Upper lobe of right lung (tissue), 1 donor: ENCODE data around the gene GLYATL3. TPM values are rescaled to one million over a fixed set of nuclear protein-coding genes. Genes with fewer than 3 reads are reported as not detected.
A peak's percentile ranks its signal among the peaks of the same experiment; 100 is the strongest.
"Not testable (repeated sequence)": the region's sequence is repeated elsewhere in the genome, so short reads cannot be mapped to it uniquely, and the experiment has no call there.

Experiments
- ATAC-seq: fragments of 200-7000 bp; cut with Tn5 transposase; one replicate; pipeline ENCODE4 v1.9.1; 2020; ENCODE audit warnings: mild to moderate bottlenecking, moderate library complexity
- DNase-seq: peaks from one replicate; pipeline ENCODE4 v3.0.0-alpha.2; 2020
- H3K27ac ChIP-seq: fragments of 200-600 bp; one replicate; pipeline ENCODE4 v1.8.0; 2022
- H3K27me3 ChIP-seq: fragments of 200-600 bp; one replicate; pipeline ENCODE4 v1.8.0; 2022; ENCODE audit warnings: mild to moderate bottlenecking
- H3K36me3 ChIP-seq: fragments of 200-600 bp; one replicate; pipeline ENCODE4 v1.8.0; 2022
- H3K4me1 ChIP-seq: fragments of 200-600 bp; one replicate; pipeline ENCODE4 v1.8.0; 2022
- H3K4me3 ChIP-seq: fragments of 200-600 bp; one replicate; pipeline ENCODE4 v1.8.0; 2022; ENCODE audit warnings: mild to moderate bottlenecking
- H3K9me3 ChIP-seq: fragments of 200-600 bp; one replicate; pipeline ENCODE4 v1.8.0; 2022
- intact Hi-C: fragments of 100-400 bp; cut with DNase I; formaldehyde crosslinking; loops from one replicate; pipeline ENCODE4 v1.11.0; 2022
- total RNA-seq: library from RNA; stranded (reverse); fragmentation: NEBNext Ultra II Directional; extraction: Animal tissue kit (Norgen Biotek cat#: 25700); gene quantifications from one replicate; pipeline ENCODE4 v1.2.1, GENCODE V29; 2021
- TF ChIP-seq, protein P1 (sequence below): fragments of 200-600 bp; IDR thresholded peaks from one replicate; pipeline ENCODE4 v1.8.0; 2022; ENCODE audit warnings: antibody characterized with exemption
- donor health status: DM: no; HTN: yes; CAD: no; lungs with severe emphysema.

The GLYATL3 gene
- total RNA-seq, 1 donor from 2014 or later = not detected

- DNase-seq = no peak
- Histone ChIP-seq H3K9me3 (no peaks in the 10 kb centered on the region), H3K4me3 (peak overlapping the region; percentile 88), H3K36me3 (peaks cover 17% of the 10 kb centered on the region), H3K27me3 (no peaks in the 10 kb centered on the region), H3K27ac (peak overlapping the region; percentile 93), H3K4me1 (peaks cover 19% of the 10 kb centered on the region)
- TF ChIP-seq, protein P1, sequence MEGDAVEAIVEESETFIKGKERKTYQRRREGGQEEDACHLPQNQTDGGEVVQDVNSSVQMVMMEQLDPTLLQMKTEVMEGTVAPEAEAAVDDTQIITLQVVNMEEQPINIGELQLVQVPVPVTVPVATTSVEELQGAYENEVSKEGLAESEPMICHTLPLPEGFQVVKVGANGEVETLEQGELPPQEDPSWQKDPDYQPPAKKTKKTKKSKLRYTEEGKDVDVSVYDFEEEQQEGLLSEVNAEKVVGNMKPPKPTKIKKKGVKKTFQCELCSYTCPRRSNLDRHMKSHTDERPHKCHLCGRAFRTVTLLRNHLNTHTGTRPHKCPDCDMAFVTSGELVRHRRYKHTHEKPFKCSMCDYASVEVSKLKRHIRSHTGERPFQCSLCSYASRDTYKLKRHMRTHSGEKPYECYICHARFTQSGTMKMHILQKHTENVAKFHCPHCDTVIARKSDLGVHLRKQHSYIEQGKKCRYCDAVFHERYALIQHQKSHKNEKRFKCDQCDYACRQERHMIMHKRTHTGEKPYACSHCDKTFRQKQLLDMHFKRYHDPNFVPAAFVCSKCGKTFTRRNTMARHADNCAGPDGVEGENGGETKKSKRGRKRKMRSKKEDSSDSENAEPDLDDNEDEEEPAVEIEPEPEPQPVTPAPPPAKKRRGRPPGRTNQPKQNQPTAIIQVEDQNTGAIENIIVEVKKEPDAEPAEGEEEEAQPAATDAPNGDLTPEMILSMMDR = no peak
- peak; percentile 4 for ATAC-seq
- intact Hi-C loops = no loop called here
Measured at GRCh38 chr6:49462599-49462926, 37.2 kb upstream of the GLYATL3 start.

DNA sequence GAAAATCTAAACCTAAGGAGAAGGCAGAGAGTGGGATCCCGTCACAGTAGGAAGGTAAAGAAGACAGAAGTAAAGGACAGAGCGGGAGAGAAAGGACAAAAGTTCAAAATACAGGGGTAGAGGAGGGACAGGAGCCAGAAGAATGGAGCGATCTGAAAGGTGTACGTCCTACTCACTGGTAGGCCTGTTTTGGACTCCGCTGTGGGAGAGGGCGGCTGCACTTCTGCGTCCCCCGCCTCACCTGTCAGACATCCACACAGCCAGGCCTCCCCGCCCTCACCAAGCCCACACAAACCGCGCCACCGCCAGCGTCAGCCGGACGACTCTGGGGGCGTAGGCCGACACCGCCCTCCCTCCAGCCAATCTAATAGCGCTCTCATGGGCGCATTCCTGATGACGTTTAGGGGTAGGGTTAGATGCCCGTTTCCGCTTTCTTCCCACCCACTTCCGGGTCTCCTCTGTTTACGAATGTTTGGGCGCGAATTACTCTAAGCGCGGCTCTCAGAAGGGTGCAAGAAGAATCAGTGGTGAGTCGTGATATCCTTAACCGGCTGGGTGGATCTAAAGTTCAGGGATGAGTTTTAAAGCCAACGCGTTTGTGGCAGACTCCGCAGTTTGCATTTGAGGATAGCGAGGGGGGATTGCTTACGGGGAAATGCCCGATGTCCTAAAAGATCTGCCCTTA lies 36.7 kb upstream of the GLYATL3 start, which contains the start of the genes CENPQ and MMUT:
CENPQ (plus strand) TSS at position 444 of the 685 bp plus-strand sequence. CDS start 6,807 bp downstream, outside the sequence.
MMUT (minus strand) TSS at position 327 of the 685 bp plus-strand sequence. CDS start 3,787 bp downstream, outside the sequence.
- Histone ChIP-seq H3K27ac (peak within 1 kb of the TSS; percentile 93), H3K4me3 (peak within 1 kb of the TSS; percentile 88), H3K27me3 (no peaks in the 10 kb centered on the region), H3K4me1 (peaks cover 19% of the 10 kb centered on the region), H3K9me3 (no peaks in the 10 kb centered on the region), H3K36me3 (peaks cover 12% of the 10 kb centered on the region)
- peak; percentile 95 for DNase-seq
- ATAC-seq = peak; percentile 100
- TF ChIP-seq, protein P1 = no peak
- intact Hi-C loops = no loop called here

- TF ChIP-seq, protein P1 = no peak
- Histone ChIP-seq H3K27me3 (no peaks in the 10 kb centered on the region), H3K36me3 (peaks cover 7% of the 10 kb centered on the region), H3K9me3 (no peaks in the 10 kb centered on the region), H3K27ac (peak overlapping the region; percentile 93), H3K4me3 (peak overlapping the region; percentile 88), H3K4me1 (peaks cover 19% of the 10 kb centered on the region)
- DNase-seq (no peak), ATAC-seq (no peak)
- intact Hi-C loops = no loop called here
Measured at GRCh38 chr6:49463612-49463967, 36.1 kb upstream of the GLYATL3 start.

GRCh38 chr6:49464691-49465090 lies 35.0 kb upstream of the GLYATL3 start:
- Histone ChIP-seq H3K27me3 (no peaks in the 10 kb centered on the region), H3K27ac (no peak overlapping the region), H3K4me1 (peaks cover 19% of the 10 kb centered on the region), H3K36me3 (no peaks in the 10 kb centered on the region), H3K9me3 (no peaks in the 10 kb centered on the region), H3K4me3 (no peak overlapping the region)
- no peak for DNase-seq
- intact Hi-C loops = no loop called here
- TF ChIP-seq, protein P1 = no peak
- ATAC-seq = no peak

- DNase-seq = no peak
Measured at GRCh38 chr6:49468042-49468441, 31.7 kb upstream of the GLYATL3 start.

DNA sequence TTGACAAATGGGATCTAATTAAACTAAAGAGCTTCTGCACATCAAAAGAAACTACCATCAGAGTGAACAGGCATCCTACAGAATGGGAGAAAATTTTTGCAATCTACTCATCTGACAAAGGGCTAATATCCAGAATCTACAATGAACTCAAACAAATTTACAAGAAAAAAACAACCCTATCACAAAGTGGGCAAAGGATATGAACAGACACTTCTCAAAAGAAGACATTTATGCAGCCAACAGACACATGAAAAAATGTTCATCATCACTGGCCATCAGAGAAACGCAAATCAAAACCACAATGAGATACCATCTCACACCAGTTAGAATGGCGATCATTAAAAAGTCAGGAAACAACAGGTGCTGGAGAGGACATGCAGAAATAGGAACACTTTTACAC lies 23.2 kb upstream of the GLYATL3 start:
- H3K36me3 ChIP-seq = peaks cover 16% of the 10 kb centered on the region

More at GRCh38 chr6:49468042-49468441, 31.7 kb upstream of the GLYATL3 start:
- no peak for ATAC-seq
- Histone ChIP-seq H3K27ac (no peak overlapping the region), H3K4me1 (peaks cover 5% of the 10 kb centered on the region), H3K9me3 (no peaks in the 10 kb centered on the region), H3K36me3 (peaks cover 18% of the 10 kb centered on the region), H3K4me3 (no peak overlapping the region), H3K27me3 (no peaks in the 10 kb centered on the region)
- intact Hi-C loops = no loop called here
- TF ChIP-seq, protein P1 = no peak

More for the DNA sequence above, 23.2 kb upstream of the GLYATL3 start:
- ATAC-seq, H3K27ac ChIP-seq, H3K4me3 ChIP-seq, intact Hi-C loops, H3K9me3 ChIP-seq, H3K27me3 ChIP-seq, DNase-seq, H3K4me1 ChIP-seq: not testable (repeated sequence)
